HepG2 (cell line): ENCODE measurements around the gene AARSD1. TPM values are rescaled to one million over a fixed set of nuclear protein-coding genes. Genes with fewer than 3 reads are reported as not detected.

Source experiments
- CREBL2 ChIP-seq: sonication (generic); formaldehyde crosslinking; IDR thresholded peaks from 2 replicates; pipeline ENCODE4 v1.8.1; 2023; ENCODE audit warnings: missing genetic modification reagents, mild to moderate bottlenecking, borderline replicate concordance
- CSRNP2 ChIP-seq: sonication (generic); formaldehyde crosslinking; conservative IDR thresholded peaks from 2 replicates; pipeline ENCODE4 v1.8.0; 2022; ENCODE audit warnings: low read depth, missing genetic modification reagents
- FOXO1 ChIP-seq: sonication (generic); formaldehyde crosslinking; IDR thresholded peaks from 2 replicates; pipeline ENCODE4 v1.4.0; 2020; ENCODE audit warnings: missing genetic modification reagents
- IKZF4 ChIP-seq: sonication (generic); formaldehyde crosslinking; IDR thresholded peaks from 2 replicates; pipeline ENCODE4 v1.5.1; 2020; ENCODE audit warnings: borderline replicate concordance, mild to moderate bottlenecking, low read depth, missing genetic modification reagents; ENCODE audit errors: not compliant biosample characterization
- IRX3 ChIP-seq: sonication (generic); formaldehyde crosslinking; IDR thresholded peaks from 2 replicates; pipeline ENCODE4 v1.8.1; 2023; ENCODE audit warnings: mild to moderate bottlenecking, low read depth, missing genetic modification reagents, borderline replicate concordance
- KDM3A ChIP-seq: IDR thresholded peaks from 2 replicates; pipeline ENCODE4 v1.6.1; 2018; ENCODE audit warnings: low read depth, missing compliant biosample characterization
- KDM4B ChIP-seq: sonication (generic); formaldehyde crosslinking; IDR thresholded peaks from 2 replicates; pipeline ENCODE4 v1.4.0; 2020; ENCODE audit warnings: missing genetic modification reagents
- MXD4 ChIP-seq: IDR thresholded peaks from 2 replicates; pipeline ENCODE4 v1.6.1; 2016; ENCODE audit warnings: mild to moderate bottlenecking, missing biosample characterization, missing genetic modification reagents
- NFYB ChIP-seq: sonication (generic); formaldehyde crosslinking; IDR thresholded peaks from 2 replicates; pipeline ENCODE4 v1.4.0; 2020; ENCODE audit warnings: missing genetic modification reagents
- NRL ChIP-seq: sonication (generic); formaldehyde crosslinking; IDR thresholded peaks from 2 replicates; pipeline ENCODE4 v1.5.0; 2020; ENCODE audit warnings: missing genetic modification reagents, mild to moderate bottlenecking, moderate library complexity, borderline replicate concordance
- PAXIP1 ChIP-seq: sonication (generic); formaldehyde crosslinking; conservative IDR thresholded peaks from 2 replicates; pipeline ENCODE4 v1.4.0; 2020; ENCODE audit warnings: mild to moderate bottlenecking, missing genetic modification reagents, moderate library complexity
- RBM39 ChIP-seq: fragments of 200-400 bp; formaldehyde crosslinking; IDR thresholded peaks from one replicate; pipeline ENCODE4 v1.6.1; 2018; ENCODE audit warnings: antibody characterized with exemption, mild to moderate bottlenecking, low read depth, low read length; ENCODE audit not compliant: poor library complexity, severe bottlenecking
- REPIN1 ChIP-seq: sonication (generic); formaldehyde crosslinking; IDR thresholded peaks from 2 replicates; pipeline ENCODE4 v1.8.0; 2022; ENCODE audit warnings: missing genetic modification reagents, low read depth, mild to moderate bottlenecking, borderline replicate concordance
- RFXAP ChIP-seq: sonication (generic); formaldehyde crosslinking; IDR thresholded peaks from 2 replicates; pipeline ENCODE4 v1.4.0; 2020; ENCODE audit warnings: missing genetic modification reagents, borderline replicate concordance
- YY1 ChIP-seq: IDR thresholded peaks from 2 replicates; pipeline ENCODE4 v1.6.1; 2011; ENCODE audit warnings: low read length, low read depth, moderate library complexity, mild to moderate bottlenecking; ENCODE audit not compliant: insufficient read depth, insufficient replicate concordance
- ZNF235 ChIP-seq: sonication (generic); formaldehyde crosslinking; IDR thresholded peaks from 2 replicates; pipeline ENCODE4 v1.8.1; 2023; ENCODE audit warnings: mild to moderate bottlenecking, missing genetic modification reagents, borderline replicate concordance
- ZNF263 ChIP-seq: sonication (generic); formaldehyde crosslinking; IDR thresholded peaks from 2 replicates; pipeline ENCODE4 v1.4.0; 2020; ENCODE audit warnings: missing genetic modification reagents
- ZNF431 ChIP-seq: sonication (generic); formaldehyde crosslinking; IDR thresholded peaks from 2 replicates; pipeline ENCODE4 v1.9.0; 2022; ENCODE audit warnings: missing genetic modification reagents, low read depth, mild to moderate bottlenecking, borderline replicate concordance
- ZNF557 ChIP-seq: sonication (generic); formaldehyde crosslinking; IDR thresholded peaks from 2 replicates; pipeline ENCODE4 v1.4.0; 2020; ENCODE audit warnings: missing genetic modification reagents
- ZNF75D ChIP-seq: sonication (generic); formaldehyde crosslinking; IDR thresholded peaks from 2 replicates; pipeline ENCODE4 v1.8.1; 2023; ENCODE audit warnings: missing genetic modification reagents, mild to moderate bottlenecking, borderline replicate concordance
- ZNF792 ChIP-seq: IDR thresholded peaks from 2 replicates; pipeline ENCODE4 v1.6.1; 2016
- ZUFSP ChIP-seq: sonication (generic); formaldehyde crosslinking; IDR thresholded peaks from 2 replicates; pipeline ENCODE4 v1.9.0; 2021; ENCODE audit warnings: missing genetic modification reagents, mild to moderate bottlenecking, borderline replicate concordance
- polyA plus RNA-seq, 8 experiments: library from polyadenylated mRNA; depleted of rRNA in 3 of 8; stranded (reverse) in 7 of 8; unstranded in 1 of 8; fragments of >200 nt; fragmentation: Illumina TruSeq in 4 of 8; extraction: Trizol in 4 of 8; gene quantifications; 2 replicates each; pipeline versions ENCODE4 v1.2.1 to v1.2.3, GENCODE V29; 2011 to 2016; ENCODE audit warnings: low read depth in 4 of 8, missing spikeins in 1 of 8, mixed read lengths in 1 of 8; ENCODE audit not compliant: insufficient read depth in 1 of 8
- total RNA-seq, 5 experiments: library from RNA; depleted of rRNA; stranded (reverse); fragments of >200 nt; fragmentation: Illumina TruSeq; extraction: Trizol; gene quantifications; 2 replicates each; pipeline ENCODE4 v1.2.3, GENCODE V29; 2016; ENCODE audit warnings: low read depth in 1 of 5

The AARSD1 gene
- total and polyA plus RNA-seq, 2 of the 13 experiments (the other 11 are each of a cell fraction or from before 2014, with no cell fraction given): 24.7 to 29.3 TPM

GRCh38 chr17:42980766-42981397 is 16.6 kb upstream of the AARSD1 start (continued):
- TF ChIP-seq PAXIP1 (CRISPR knock-in tag) (0 out of 2 replicates have a peak, but pooled peaks have one; percentile 13), ZNF75D (CRISPR knock-in tag) (no peak), ZNF263 (CRISPR knock-in tag) (no peak), NFYB (CRISPR knock-in tag) (peak; percentile 32; the same call in 1 of the 2 replicates), CSRNP2 (CRISPR knock-in tag) (no peak), RBM39 (peak; percentile 41), ZNF792 (no peak), CREBL2 (CRISPR knock-in tag) (peak; percentile 94; the same call in 1 of the 2 replicates), NRL (CRISPR knock-in tag) (peak; percentile 60; the same call in 1 of the 2 replicates), YY1 (no peak), REPIN1 (CRISPR knock-in tag) (no peak), IRX3 (CRISPR knock-in tag) (0 out of 2 replicates have a peak, but pooled peaks have one; percentile 37), IKZF4 (CRISPR knock-in tag) (peak; percentile 69), KDM4B (CRISPR knock-in tag) (0 out of 2 replicates have a peak, but pooled peaks have one; percentile 26), RFXAP (CRISPR knock-in tag) (peak; percentile 17; the same call in 1 of the 2 replicates), MXD4 (CRISPR knock-in tag) (peak; percentile 2; the same call in 1 of the 2 replicates), ZNF235 (no peak), ZNF431 (peak; percentile 73), ZUFSP (CRISPR knock-in tag) (no peak), KDM3A (CRISPR knock-in tag) (peak; percentile 43; the same call in 1 of the 2 replicates), FOXO1 (CRISPR knock-in tag) (0 out of 2 replicates have a peak, but pooled peaks have one; percentile 1), ZNF557 (CRISPR knock-in tag) (no peak)
